ENCODE results near the gene FITM2.
A peak's percentile ranks its signal among the peaks of the same experiment; 100 is the strongest.
"Not testable (repeated sequence)": the region's sequence is repeated elsewhere in the genome, so short reads cannot be mapped to it uniquely, and the experiment has no call there.

FITM2 gene, protein sequence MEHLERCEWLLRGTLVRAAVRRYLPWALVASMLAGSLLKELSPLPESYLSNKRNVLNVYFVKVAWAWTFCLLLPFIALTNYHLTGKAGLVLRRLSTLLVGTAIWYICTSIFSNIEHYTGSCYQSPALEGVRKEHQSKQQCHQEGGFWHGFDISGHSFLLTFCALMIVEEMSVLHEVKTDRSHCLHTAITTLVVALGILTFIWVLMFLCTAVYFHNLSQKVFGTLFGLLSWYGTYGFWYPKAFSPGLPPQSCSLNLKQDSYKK

DNA sequence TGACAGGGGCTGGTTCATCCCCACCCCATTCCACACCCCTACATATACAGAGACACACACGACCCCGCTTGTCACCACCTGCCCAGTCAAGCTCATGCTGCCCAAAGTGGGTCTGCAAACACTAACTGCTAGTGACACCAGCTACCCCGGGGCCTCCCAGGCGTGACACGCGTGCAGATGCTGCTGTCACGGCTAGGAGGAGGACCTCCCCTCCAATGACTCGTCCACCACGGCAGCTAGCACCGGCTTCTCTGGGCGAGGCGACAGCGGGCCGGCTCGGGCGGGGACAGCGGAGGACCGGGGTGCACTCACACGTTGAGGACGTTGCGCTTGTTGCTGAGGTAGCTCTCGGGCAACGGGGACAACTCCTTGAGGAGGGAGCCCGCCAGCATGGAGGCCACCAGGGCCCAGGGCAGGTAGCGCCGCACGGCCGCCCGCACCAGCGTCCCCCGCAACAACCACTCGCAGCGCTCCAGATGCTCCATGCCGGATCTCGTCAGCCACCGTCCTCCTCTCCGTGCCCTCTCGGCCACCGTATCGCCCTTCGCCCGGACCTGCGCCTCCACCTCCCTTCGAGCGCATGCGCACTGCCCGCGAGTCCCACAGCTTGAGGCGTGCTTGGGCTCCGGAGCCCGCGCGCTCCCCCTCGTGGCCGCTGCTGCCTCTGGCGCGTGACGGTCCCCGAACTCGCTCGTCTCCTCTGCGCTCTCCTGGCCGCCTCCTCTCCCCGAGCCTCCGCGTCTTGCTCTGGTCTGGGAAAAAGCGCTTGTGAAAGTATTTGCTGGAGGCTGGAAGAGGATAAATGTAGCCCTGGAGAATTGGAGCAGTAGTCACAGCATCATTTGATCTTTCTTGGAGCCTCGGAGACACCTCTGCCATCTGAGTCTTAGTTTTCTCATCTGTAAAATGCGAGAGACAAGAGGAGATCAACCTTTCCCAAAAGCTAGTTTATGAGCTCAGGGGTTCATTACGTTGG is at the start of gene FITM2:
Gene FITM2, minus strand, starts transcription at position 539 of the 976 bp plus-strand sequence. Its CDS starts 54 bp downstream, at position 485.
- DNase-seq, result peak; percentile 79 to 100 (median 94)

DNA sequence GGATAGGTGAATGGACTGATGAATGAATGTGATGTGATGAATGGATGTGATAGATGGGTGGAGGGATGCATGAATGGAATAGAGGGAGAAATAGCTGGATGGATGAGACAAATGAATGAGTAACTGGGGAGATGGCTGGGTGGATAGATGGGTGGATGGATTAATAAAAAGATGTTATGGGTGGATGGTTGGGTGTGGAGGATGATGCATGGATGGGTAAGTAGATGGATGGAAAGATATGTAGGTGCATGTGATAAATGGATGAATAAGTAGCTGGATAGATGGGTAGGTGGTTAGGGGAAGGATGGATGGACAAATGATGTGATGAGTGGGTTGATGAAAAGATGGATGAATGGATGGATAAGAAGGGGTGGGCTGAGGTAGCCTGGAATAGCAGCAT is 49.2 kb upstream of the FITM2 start:
- no peak for DNase-seq

DNA sequence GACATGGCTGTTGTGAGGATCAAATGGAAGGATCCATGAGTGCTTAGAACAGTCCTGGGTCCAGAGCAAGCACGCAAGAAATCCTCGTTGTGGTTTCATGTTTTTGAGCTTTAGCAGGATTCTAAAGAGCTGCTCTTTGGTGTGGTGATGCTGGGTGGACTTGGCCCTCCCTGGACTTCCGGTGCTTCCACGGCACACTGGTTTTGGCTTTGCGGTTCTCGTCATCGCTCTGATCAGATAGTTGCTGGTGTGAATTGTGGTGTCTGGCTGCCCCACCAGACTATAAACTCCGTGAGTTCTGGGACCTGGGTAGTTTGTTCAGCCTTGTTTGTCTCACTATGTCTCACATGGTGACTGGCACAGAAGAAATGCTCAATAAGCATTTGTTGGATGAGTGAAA is 47.8 kb upstream of the FITM2 start:
- no peak for DNase-seq

DNA sequence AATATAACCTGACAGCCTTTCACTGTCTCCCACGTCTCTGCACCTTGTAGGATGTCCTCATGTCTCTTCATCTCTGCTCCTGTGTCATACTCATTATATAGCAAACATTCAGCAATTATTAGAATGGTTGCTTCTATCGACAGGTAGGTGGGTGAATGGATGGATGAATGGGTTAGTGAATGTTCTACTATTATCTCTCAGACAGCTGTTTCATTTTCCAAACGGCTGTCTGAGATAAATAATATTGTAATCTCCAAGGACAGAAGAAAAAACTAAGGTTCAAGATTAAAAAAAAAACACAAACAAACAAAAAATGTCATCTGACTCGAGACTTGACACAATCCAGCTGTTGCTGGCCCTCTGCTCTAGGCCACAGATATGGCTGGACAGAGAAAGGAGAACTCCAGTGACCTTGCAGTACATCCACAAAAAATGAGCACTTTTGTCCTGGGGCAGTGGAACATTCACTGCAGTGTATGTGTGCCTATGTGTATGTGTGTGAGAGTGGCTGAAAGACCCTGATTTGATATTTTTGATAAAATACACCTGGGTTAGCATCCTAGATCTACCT is 46.6 kb upstream of the FITM2 start:
- DNase-seq, result no peak

DNA sequence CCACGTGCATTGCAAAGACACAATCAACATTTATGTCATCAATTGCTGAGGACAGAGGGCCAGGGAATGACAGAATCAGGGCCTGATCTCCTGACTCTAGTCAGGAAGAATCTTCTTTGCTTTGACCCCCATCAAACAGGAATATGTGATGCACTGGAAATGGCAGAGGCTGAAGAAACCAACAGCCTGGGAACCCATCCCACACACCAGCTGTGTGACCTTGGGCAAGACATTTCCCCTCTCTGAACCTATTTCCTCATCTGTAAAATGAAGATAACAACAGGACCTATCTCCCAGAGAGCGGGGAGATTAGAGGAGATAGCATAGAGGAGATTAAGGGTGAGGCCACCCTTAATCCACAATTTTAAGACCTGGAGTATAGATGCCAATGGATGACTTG is 46.0 kb upstream of the FITM2 start:
- DNase-seq, result no peak

DNA sequence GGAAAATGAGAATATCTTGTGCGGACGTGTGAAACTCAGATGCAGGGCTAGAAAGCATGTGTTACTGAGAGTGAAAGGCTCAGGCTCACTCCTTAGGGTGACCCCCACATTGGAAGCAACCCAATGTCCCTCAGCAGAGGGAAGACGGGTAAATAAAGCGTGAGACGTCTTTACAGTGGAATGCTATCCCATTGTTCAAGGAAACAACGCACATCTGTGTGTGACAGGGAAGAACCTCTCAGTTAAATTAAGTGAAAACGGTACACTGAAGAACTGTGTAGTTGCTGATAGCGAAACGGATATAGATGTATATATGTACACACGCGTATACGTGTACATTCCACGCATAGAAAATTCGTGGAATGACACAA is 45.3 kb upstream of the FITM2 start:
- no peak for DNase-seq

DNA sequence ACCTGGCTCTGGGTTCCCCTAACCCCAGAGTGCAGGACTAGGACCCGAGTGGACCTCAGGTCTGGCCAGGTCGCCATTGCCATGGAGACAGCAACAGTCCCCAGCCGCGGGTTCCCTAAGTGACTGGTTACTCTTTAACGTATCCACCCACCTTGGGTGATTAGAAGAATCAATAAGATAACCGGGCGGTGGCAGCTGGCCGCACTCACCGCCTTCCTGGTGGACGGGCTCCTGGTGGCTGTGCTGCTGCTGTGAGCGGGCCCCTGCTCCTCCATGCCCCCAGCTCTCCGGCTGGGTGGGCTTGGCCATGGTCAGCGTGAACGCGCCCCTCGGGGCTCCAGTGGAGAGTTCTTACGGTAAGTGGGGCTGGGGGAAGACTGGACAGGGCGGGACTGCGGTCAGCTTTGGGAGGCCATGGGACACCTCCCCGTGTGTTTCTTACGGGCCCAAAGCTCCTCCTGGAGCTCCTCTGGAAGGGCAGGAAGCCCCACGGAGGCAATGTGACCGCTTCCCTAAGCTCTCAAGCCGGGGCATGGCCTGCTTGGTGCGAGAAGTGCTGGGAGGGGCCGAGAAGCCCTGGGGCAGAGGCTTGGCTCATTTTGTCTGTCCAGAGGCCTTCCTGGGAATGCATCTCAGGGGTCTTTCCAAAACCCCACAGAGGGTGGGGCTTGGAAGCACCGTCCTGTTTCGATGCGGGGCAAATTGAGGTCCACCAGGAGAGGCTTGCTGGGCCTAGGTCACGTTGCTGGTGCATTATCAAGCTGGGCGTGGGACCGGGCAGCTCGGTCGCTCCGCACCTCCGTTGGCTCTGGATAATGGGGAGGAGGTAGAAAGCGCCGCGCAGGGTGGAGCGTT is 44.7 kb upstream of the FITM2 start, which contains the start of gene HNF4A:
Gene HNF4A, plus strand, starts transcription at position 202 of the 855 bp plus-strand sequence. Its CDS starts 106 bp downstream, at position 308.
- no peak for DNase-seq

DNA sequence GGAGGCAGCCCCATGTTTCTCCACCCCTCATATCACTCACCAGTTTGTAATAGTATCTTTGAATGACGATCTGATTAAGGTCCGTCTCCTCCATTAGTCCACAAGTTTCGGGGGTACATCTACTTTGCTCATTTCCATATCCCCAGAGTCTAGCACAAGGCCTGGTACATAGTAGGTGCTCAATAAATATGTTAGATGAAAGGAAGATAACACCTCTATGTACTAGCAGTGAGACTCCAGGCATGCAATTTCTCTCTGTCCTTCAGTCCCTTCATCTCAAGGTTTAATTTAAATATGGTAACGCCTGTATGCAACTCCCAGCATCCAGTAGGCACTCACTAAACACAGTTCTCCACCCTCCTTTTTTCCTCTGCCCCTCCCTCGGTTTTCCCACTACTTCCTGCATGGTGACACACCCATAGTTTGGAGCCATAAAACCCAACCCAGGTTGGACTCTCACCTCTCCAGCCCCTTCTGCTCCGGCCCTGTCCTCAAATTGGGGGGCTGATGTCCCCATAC is 44.0 kb upstream of the FITM2 start:
- DNase-seq, result no peak

DNA sequence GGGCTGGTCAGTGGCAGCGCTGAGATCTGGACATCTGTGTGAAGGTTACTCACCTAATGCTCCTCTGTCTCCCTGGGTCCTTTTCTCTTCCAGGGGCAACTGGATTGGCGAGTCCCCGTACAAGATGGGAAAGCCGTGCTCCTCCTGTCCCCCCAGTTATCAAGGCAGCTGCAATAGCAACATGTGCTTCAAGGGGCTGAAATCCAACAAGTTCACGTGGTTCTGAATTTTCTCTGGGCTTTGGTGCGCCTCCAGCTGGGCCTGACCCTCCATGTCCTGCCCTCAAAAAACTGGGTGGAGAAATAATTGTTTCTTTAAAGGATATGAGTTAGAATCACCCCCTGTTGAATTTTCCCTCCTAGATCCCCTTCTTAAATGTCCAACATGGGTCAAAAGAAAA is 39.6 kb upstream of the FITM2 start:
- DNase-seq, result no peak

DNA sequence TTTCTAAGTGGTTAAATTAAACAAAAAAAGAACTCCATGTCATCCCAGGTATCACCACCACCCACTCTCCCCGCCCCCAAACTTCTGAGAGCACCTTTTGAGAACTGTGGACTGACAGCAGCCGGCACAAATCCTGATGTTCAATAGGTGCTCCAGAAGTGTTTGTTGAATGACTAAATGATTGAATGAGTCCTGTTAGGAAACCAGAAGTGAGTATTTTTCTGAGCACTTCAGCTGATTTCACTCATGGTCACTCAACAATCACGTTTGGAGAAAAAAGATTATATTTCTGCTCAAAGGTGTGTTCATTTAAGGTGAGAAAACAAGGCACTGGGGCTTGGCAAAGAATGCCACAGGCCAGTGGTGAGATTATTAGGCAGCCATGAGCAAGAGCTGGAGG is 38.3 kb upstream of the FITM2 start:
- DNase-seq, result no peak

DNA sequence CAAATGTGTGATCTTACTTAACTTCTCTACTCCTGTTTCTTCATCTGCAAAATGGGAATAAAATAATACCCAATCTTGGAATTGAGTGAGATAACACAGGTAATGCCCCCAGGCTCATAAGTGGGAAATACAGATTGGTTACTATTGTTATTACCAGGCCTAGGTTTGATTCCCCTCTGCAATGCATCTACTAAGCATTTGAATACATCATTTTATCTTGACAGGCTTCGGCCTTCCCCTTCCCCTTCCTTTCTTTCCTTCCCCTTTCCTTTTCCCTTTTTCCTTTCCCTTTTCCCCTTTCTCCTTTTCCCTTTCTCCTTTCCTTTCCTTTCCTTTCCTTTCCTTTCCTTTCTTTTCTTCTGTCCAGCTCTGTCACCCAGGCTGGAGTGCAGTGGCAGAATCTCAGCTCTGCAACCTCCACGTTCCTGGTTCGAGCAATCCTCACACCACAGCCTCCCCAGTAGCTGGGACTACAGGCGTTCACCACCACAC is 37.2 kb upstream of the FITM2 start:
- no peak for DNase-seq

DNA sequence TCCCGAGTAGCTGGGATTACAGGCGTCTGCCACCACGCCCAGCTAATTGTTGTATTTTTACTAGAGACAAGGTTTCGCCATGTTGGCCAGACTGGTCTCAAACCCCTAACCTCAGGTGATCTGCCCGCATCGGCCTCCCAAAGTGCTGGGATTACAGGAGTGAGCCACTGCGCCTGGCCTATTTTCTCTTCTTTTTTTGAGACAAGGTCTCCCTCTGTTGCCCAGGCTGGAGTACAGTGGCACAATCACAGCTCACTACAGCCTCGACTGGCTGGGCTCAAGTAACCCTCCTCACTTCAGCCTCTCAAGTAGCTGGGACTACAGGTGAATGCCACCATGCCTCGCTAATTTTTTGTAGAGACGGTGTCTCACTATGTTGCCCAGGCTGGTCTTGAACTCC is 34.9 kb upstream of the FITM2 start:
- DNase-seq, result not testable (repeated sequence)

DNA sequence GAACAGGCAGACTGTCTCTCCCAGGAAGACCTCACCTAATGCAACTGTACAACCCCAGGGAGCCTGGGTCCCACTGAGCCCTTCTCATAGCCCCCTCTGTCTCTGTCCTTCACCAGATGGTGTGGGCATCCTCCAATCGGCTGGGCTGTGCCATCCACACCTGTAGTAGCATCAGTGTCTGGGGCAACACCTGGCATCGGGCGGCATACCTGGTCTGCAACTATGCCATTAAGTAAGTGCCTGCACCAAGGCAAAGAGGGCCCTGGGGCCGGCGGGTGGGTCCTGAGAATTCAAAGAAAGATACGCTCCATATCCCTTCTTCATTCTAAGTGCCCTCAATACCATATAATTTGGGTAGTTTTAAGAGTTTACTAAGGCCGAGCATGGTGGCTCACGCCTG is 34.1 kb upstream of the FITM2 start:
- no peak for DNase-seq

DNA sequence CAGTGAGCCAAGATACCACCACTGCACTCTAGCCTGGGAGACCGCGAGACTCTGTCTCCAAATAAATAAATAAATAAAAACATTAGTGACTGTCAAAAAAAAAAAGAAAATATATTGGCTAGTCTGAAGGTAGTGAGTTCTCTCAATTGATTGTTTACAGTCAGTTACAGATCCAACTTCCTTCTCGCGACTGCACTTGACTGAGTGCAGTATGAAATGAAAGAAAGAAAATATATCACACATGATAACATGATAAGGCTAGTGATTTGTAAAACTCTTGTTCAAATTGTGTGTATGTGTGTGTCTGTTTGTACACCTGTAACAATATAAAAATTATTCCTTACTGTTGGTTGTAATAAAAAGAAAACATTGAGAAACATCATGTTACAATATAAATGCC is 33.7 kb upstream of the FITM2 start:
- DNase-seq, result no peak

DNA sequence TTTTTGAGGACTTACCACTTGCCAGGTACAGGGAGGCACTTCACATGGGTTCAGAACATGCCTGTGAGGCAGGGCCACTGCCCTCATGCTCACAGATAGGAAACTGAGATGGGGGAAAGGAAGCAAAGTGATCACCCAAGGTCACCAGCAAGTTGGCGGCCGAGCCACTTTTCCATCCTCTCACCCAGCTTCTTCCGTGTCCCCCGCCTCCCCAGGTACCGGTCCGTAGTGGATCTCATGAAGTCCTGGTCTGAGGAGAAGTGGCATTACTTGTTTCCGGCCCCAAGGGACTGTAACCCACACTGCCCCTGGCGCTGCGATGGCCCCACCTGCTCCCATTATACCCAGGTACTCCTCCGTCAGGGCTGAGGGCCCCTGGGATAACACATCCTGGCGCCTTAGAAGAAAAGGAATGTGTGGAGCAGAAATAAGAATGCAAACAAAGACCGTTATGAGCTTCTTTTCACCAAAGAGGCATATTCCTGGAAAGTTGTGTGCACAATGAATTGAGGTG is 32.2 kb upstream of the FITM2 start:
- no peak for DNase-seq

DNA sequence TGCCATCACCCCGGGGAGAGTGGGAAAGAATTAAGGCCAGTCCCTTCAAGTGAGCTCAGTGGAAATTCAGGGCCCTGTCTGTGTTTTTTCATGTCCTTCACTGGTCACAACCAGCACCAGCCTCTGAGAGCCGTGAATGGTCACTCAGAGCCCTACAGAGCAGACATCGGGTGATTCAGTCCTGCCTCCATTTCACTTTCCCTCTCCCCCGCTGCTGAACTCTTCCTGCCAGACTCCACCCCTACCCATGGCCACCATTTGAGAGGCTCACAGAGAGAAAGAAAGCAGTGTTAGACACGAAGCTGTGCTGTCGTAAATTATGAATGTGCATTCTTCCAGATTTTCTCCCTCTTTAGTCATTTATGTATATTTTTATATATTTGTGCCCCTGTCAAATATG is 31.2 kb upstream of the FITM2 start:
- no peak for DNase-seq

DNA sequence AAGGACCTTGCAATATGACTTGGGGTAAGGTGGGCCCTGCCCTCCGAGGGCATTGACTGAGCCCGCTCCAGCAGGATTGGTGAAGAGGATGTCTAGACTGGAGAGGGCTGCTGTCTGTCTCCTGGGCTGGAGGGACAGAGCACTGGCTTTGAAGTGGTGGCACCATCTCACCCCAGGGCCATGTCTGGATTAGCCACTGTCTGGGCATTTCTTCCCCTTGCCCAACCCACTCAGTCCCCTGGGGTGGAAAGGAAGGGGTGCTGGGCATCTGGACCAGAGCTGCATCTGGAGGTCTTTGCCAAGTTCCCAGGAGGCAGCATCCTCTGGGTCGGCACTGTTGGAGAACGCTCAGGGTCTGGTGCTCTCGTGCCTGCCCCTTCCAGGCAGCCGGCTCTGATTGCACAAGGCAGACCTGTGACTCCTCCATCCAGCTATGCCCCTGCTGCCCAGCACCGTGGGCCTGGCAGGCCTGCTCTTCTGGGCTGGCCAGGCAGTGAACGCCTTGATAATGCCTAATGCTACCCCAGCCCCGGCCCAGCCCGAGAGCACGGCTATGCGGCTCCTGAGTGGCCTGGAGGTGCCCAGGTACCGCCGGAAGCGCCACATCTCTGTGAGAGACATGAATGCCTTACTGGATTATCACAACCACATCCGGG is 25.9 kb upstream of the FITM2 start, which contains the start of gene R3HDML:
Gene R3HDML, plus strand, starts transcription at position 319 of the 656 bp plus-strand sequence. Its CDS starts 115 bp downstream, at position 434.
- no peak for DNase-seq

DNA sequence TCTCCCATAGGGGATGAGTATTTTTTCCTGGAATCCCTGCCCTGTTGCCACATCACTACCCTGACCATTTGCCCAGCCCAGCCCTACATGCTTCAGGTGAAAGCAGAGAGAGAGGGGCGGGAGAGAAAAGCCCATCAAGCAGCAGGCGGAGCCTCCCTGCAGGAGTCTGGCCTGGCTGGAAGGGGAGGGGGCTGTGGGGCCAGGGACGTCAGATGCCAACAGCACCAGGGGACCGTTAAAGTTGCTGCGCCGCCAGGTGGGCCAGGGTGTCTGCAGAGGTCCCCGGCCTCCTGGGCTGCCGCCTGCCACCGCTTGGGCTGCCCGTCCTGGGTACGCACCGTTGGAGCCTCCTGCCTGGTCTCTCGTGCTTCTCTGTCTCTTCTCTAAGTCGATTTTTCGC is 25.1 kb upstream of the FITM2 start:
- DNase-seq, result no peak

DNA sequence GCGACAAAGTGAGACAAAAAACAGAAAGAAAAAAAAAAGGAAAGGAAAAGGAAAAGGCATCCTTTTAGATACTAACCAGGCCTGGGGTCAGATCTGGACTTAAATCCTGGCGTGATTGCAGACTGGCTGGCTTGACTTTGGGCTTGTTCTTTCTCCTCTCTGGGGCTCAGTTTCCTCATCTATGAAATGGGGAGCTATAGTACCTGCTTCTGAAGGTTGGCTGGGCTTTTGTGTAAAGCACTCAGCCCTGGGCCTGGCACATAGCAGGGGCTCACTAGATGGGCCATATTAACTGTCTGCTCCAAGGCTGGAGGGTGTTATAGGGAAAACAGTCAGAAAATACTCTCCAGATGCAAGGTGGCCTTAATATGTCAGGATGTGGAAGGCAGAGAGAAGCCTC is 24.7 kb upstream of the FITM2 start:
- DNase-seq, result no peak

DNA sequence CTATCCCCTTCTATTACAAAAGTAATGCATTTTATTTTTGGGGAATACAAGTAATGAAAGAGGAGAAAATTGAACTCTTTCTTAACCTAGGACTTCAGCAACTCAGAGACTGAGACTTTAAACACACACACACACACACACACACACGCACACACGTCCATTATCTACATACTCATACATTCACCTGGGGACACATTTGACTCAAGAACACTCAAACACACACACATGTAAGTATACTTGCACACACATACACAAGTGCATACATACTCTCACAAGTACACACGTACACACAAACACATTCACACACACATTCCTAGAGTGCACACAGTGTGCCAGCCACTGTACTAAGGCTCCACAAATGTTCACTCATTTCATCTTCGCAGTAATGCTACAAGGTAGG is 23.7 kb upstream of the FITM2 start:
- no peak for DNase-seq
